22Rv1 (cell line): ENCODE measurements around the gene AP3S2.

ENCODE experiments used
- H3K27ac ChIP-seq: fragments of 450-650 bp; 2 replicates; pipeline ENCODE4 v1.5.1; 2017
- ZFX ChIP-seq: fragments of 450-650 bp; IDR thresholded peaks from 2 replicates; pipeline ENCODE4 v1.6.1; 2017; ENCODE audit warnings: antibody characterized with exemption, borderline replicate concordance
- TF ChIP-seq, protein P1 (sequence below): fragments of 450-650 bp; IDR thresholded peaks from 2 replicates; pipeline ENCODE4 v1.5.1; 2017; ENCODE audit warnings: mild to moderate bottlenecking

Gene AP3S2

DNA sequence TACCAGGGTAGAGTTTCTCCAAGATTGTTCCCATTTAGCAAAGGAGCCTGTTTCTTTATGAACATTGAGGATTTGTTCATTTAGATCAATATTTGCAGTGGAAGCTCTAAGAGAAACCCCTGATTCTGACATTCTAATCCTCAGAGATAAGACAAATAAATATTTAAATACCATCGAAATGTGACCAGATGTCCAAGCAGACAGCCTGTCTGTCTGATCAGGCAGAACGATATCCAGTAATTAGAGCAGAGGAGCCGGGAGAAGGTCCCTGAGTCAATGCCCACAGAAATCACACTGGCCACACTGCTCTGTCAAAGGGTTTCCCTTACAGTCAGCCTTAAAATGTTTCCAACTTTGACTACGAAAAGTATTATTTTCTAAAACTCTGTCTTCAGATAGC, 34.6 kb upstream of the AP3S2 start:
- no peak for TF ChIP-seq ZFX
- H3K27ac ChIP-seq, result no peak overlapping the region

DNA sequence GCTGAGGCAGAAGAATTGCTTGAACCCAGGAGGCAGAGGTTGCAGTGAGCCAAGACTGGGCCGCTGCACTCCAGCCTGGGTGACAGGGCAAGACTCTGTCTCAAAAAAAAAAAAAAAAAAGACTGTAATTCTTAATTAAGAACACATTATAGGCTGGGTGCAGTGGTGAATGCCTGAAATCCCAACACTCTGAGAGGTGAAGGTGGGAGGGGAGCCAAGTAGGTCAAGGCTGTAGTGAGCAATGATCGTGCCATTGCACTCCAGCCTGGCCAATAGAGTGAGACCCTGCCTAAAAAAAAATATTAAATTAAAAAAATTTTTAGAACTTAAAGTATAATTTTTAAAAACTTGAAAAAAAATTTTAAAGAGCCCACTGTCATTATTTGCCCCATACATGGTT, 32.4 kb upstream of the AP3S2 start:
- no peak overlapping the region for H3K27ac ChIP-seq
- TF ChIP-seq ZFX, result no peak
- TF ChIP-seq, protein P1, sequence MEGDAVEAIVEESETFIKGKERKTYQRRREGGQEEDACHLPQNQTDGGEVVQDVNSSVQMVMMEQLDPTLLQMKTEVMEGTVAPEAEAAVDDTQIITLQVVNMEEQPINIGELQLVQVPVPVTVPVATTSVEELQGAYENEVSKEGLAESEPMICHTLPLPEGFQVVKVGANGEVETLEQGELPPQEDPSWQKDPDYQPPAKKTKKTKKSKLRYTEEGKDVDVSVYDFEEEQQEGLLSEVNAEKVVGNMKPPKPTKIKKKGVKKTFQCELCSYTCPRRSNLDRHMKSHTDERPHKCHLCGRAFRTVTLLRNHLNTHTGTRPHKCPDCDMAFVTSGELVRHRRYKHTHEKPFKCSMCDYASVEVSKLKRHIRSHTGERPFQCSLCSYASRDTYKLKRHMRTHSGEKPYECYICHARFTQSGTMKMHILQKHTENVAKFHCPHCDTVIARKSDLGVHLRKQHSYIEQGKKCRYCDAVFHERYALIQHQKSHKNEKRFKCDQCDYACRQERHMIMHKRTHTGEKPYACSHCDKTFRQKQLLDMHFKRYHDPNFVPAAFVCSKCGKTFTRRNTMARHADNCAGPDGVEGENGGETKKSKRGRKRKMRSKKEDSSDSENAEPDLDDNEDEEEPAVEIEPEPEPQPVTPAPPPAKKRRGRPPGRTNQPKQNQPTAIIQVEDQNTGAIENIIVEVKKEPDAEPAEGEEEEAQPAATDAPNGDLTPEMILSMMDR, result no peak

DNA sequence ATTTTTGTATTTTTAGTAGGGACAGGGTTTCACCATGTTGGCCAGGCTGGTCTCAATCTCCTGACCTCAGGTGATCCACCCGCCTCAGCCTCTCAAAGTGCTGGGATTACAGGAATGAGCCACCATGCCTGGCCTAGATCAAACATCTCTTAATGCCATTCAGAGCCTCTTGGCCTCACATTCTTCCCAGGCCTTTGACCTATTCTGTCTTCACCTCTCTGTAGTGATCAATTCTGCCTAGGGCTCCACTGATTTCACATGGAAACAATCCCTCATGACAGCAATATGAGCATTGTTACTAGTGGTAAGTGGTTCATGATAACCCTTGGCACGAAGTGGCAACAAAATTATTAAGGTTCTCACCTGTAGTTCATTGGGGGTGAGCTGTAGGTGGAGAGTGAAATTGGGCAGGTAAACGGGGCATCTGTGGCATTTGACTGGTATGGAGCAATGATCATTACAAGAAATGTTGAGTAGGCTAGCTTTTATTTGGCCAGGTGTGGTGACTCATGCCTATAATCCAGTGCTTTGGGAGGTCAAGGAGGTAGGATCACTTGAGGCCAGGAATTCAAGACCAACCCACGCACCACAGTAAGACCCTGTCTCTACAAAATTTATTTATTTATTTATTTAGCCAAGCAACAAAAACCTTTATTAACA, 23.8 kb upstream of the AP3S2 start:
- TF ChIP-seq, protein P1, result no peak
- no peak for TF ChIP-seq ZFX
- H3K27ac ChIP-seq, result no peak overlapping the region

DNA sequence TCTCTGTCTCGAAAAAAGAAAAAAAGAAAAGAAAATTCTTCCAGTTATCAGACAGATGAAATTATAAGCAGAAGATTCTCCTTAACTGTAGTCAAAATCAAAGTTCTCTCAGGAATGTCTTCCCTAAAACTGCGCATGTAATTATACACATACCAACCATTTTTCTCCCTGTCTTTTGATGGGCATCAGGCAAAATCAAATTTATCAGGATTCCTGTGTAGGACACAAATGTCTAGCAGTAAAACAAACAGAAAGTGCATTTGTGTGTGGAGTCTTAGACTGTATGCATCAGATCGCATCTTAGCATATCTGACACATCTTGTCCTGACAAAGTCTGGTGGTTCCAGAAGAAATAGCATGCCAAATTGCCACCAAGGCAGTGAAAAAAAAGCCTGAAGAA, 22.9 kb upstream of the AP3S2 start:
- H3K27ac ChIP-seq, result no peak overlapping the region
- TF ChIP-seq, protein P1, result no peak
- no peak for TF ChIP-seq ZFX

DNA sequence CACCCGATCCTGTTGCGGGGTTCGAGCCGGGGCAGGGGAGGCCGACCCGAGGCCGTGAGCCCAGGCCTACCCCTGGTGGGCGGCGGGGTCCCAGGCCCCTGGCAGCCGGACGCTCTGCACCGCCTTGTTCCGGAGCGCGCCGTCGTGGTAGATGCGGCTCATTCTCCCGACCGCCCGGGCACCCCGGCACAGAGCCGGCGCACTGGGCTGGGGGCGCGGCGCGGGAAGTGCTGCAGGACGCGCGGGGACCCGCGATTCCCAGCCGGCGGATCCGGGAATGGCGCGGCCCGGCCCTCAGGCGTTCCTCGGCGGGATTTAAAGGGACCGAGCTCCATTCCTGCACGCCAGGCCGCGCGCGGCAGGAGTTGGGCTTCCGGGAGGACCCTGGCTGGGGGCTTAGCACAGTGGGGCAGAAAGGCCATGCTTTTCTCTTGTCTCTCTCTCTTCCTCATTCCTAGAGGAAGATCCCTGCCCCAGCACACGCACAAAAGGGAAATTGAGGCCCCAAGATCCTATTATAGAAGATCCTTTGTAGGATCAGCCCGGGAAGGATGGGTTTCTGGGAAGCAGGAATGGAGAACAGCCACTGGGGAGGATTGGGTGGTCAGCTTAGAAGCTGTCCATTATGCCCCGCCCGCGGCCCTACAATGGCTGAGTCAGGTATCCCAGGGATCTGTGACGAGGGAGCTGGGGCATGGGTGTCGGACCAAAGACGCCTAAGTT, 19.0 kb upstream of the AP3S2 start, which contains the start of gene ARPIN:
TSS of gene ARPIN (minus strand) at position 279 of the 723 bp plus-strand sequence. CDS start at position 162, 117 bp downstream.
- no peak for TF ChIP-seq ZFX
- TF ChIP-seq, protein P1, result no peak
- H3K27ac ChIP-seq, result peak within 1 kb of the TSS; percentile 69

DNA sequence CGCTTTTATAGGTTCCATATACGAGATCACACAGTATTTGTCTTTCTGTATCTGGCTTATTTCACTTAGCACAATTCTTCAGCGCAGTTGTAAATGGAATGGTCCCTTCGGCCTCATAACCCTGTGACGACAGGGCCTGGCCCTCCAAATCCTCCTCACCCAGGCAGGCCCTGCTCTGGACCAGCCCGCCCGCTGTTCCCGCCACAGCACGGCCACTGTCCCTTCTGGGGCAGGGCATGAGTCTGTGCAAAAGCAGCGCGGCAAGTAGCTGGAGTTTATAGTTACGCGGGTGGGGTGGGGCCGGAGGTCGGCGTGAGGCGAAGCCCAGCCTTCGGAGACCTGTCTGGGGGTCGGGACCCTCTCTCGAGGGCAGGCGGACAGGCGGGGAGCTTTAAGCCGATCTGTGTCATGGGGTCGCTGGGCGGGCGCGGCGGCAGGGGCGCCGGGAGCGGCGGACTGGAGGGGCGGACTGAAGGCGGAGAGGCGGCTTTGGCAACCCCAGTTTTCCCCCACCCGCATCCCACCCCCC, 18.4 kb upstream of the AP3S2 start:
- peak overlapping the region; percentile 69 for H3K27ac ChIP-seq
- TF ChIP-seq ZFX, result no peak
- TF ChIP-seq, protein P1, result no peak

DNA sequence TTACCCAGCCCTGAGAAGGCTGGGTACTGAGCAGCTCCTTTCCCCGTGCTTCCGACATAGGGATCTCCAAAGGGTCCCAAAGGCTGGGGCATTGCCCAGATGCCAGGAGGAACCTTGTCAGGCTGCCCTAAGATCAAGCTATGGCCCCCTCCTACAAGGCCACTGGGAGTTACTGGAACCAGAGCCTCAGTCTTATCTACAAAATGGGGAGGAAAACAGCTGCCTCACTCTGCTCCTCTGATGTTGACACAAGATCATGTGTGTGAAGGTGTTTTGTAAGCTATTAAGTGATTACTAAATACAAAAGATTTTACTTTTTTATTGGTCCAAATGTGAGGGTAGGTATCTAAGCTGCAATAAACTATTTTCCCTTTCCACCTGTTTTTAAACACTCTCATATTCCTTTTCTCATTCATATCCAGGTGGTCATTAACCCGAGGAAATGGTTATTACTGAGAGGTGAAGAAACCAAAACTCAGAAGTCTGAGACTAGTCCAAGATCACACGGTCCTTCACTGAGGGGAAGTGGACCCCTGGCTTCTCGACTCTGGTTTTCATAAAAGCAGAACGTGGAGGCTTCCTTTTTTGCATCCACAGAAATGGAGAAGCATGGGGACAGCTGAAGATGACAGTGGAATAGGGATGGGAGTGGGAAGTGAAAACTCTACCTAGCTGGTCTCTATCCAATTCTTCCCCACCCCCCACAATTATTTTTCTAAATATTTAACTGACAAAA, 17.3 kb upstream of the AP3S2 start:
- no peak for TF ChIP-seq ZFX
- TF ChIP-seq, protein P1, result no peak

More for the DNA sequence above, 17.3 kb upstream of the AP3S2 start:
- H3K27ac ChIP-seq, result no peak overlapping the region
